Small intestine (tissue), 7 donors: ENCODE measurements around the gene RBAK. TPM values are rescaled to one million over a fixed set of nuclear protein-coding genes. Genes with fewer than 3 reads are reported as not detected.
"Not testable (repeated sequence)": the region's sequence is repeated elsewhere in the genome, so short reads cannot be mapped to it uniquely, and the experiment has no call there.

Experiments used
- DNase-seq, 2 donors: peaks; one replicate each; pipeline versions ENCODE4 v3.0.0 to v3.0.0-alpha.2; 2013
- FAIRE-seq: peaks from 2 replicates; lab custom pipeline; 2012; peaks lifted over from hg19 to GRCh38; lab: Jason Lieb, UNC
- H3K27ac ChIP-seq, 3 donors: one replicate each; pipeline ENCODE4 v1.5.1; 2013; ENCODE audit warnings: low read length in 2 of 3, mild to moderate bottlenecking in 2 of 3, control low read depth in 1 of 3, inconsistent platforms in 1 of 3, low read depth in 1 of 3, moderate library complexity in 1 of 3
- H3K27me3 ChIP-seq, 3 donors: one replicate each; pipeline ENCODE4 v1.6.1; 2013; ENCODE audit warnings: low read length in 3 of 3, inconsistent platforms in 1 of 3; ENCODE audit not compliant: control insufficient read depth in 3 of 3, insufficient read depth in 3 of 3
- H3K36me3 ChIP-seq, 3 donors: one replicate each; pipeline ENCODE4 v1.6.1; 2013; ENCODE audit warnings: low read length in 3 of 3, inconsistent platforms in 1 of 3, low read depth in 1 of 3, mild to moderate bottlenecking in 1 of 3, moderate library complexity in 1 of 3; ENCODE audit not compliant: control insufficient read depth in 3 of 3, insufficient read depth in 2 of 3
- H3K4me1 ChIP-seq, 3 donors: one replicate each; pipeline ENCODE4 v1.6.1; 2013; ENCODE audit warnings: low read length in 2 of 3, inconsistent platforms in 1 of 3, low read depth in 1 of 3, mild to moderate bottlenecking in 1 of 3, moderate library complexity in 1 of 3; ENCODE audit not compliant: control insufficient read depth in 3 of 3, insufficient read depth in 2 of 3
- H3K4me3 ChIP-seq, 3 donors: one replicate each; pipeline ENCODE4 v1.5.1; 2013; ENCODE audit warnings: low read length in 3 of 3, control low read depth in 1 of 3, inconsistent platforms in 1 of 3, low read depth in 1 of 3, mild to moderate bottlenecking in 1 of 3, moderate library complexity in 1 of 3
- H3K9me3 ChIP-seq, 2 donors: one replicate each; pipeline ENCODE4 v1.6.1; 2013; ENCODE audit warnings: low read depth in 1 of 2, low read length in 1 of 2; ENCODE audit not compliant: control insufficient read depth in 2 of 2, insufficient read depth in 1 of 2
- WGBS, 3 donors: extraction: QIAGEN DNeasy Blood & Tissue Kit; methylation state at CpG; one replicate each; pipeline ENCODE4 v1.1.7; 2013; 5-methylcytosine and 5-hydroxymethylcytosine counted together
- polyA plus RNA-seq, 4 donors: library from polyadenylated mRNA; stranded (reverse) in 3 of 4; unstranded in 1 of 4; fragments of 200-250 nt in 3 of 4; fragments of 120-200 nt in 1 of 4; gene quantifications; one replicate each; pipeline versions ENCODE4 v1.2.1 to v1.2.3, GENCODE V29; 2013
- donor health status: healthy with polysubstance abuse.
- donor health status: control.
- donor health status: control.
- donor health status: Bipolar disorder and iron deficiency.
- donor health status: healthy.

The RBAK gene
- polyA plus RNA-seq, 4 donors = 2.2 to 14.1 (median 3.5) TPM

DNA sequence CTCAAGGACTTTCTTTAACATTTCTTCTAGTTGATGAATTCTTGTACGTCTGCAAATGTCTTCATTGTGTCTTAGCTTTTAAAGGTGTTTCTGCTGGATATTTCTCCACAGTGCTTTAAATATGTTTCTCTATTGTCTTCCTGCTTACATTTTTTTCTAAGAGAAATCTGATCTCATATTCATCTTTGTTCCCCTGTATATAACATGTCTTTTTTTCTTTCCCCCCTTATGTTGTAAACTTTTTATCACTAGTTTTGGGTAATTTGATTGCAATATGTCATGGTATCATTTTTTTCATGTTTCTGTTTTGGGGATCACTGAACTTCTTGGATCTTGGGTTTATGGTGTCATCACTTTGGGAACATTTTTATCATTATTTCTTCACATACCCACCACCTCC, 7.5 kb downstream of the RBAK start:
- H3K4me1 ChIP-seq = no peaks in the 10 kb centered on the region
- no peak overlapping the region for H3K27ac ChIP-seq
- H3K36me3 ChIP-seq = peaks cover 10 to 40% (median 32%) of the 10 kb centered on the region in 3 donors
- no peaks in the 10 kb centered on the region for H3K27me3 ChIP-seq
- H3K4me3 ChIP-seq = no peak overlapping the region
- H3K9me3 ChIP-seq = peaks cover 0 to 37% of the 10 kb centered on the region in 2 donors
- 93 to 100% (median 96%) methylated on average over 1 of the region's 1 CpG for WGBS, 3 donors
- DNase-seq (no peak), FAIRE-seq (no peak)

DNA sequence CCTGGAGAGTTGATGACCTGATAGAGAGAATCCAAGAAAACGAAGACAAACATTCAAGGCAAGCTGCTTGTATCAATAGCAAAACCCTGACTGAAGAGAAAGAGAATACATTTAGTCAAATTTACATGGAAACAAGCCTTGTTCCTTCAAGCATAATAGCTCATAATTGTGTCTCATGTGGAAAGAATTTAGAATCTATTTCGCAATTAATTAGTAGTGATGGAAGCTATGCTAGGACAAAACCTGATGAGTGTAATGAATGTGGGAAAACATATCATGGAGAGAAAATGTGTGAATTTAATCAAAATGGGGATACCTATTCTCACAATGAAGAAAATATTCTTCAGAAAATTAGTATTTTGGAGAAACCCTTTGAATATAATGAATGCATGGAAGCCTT, 18.0 kb downstream of the RBAK start:
- Histone ChIP-seq H3K4me3 (no peak overlapping the region), H3K27ac (no peak overlapping the region), H3K27me3 (no peaks in the 10 kb centered on the region), H3K9me3 (peaks cover 2 to 54% of the 10 kb centered on the region in 2 donors), H3K36me3 (peaks cover 18 to 39% (median 29%) of the 10 kb centered on the region in 3 donors), H3K4me1 (no peaks in the 10 kb centered on the region)
- DNase-seq (no peak), FAIRE-seq (no peak)
- 96 to 97% (median 96%) methylated on average over 2 of the region's 2 CpGs for WGBS, 3 donors

DNA sequence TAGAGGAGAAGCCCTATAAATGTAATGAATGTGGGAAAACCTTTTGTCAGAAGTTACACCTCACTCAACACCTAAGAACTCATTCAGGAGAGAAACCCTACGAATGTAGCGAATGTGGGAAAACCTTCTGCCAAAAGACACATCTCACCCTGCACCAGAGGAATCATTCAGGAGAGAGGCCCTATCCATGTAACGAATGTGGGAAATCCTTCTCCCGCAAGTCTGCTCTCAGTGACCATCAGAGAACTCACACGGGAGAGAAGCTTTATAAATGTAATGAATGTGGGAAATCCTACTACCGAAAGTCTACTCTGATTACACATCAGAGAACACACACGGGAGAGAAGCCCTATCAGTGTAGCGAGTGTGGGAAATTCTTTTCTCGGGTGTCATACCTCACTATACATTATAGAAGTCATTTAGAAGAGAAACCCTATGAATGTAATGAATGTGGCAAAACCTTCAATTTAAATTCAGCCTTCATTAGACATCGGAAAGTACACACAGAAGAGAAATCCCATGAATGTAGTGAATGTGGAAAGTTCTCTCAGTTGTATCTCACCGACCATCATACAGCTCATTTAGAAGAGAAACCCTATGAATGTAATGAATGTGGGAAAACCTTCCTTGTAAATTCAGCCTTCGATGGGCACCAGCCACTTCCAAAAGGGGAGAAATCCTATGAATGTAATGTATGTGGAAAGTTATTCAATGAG, 18.9 kb downstream of the RBAK start:
- FAIRE-seq (no peak), DNase-seq (peak in 1 of 2 donors; percentile 31)
- Histone ChIP-seq H3K4me1 (no peaks in the 10 kb centered on the region), H3K4me3 (no peak overlapping the region), H3K36me3 (peaks cover 15 to 34% (median 24%) of the 10 kb centered on the region in 3 donors), H3K27ac (no peak overlapping the region), H3K9me3 (peaks cover 2 to 51% of the 10 kb centered on the region in 2 donors), H3K27me3 (no peaks in the 10 kb centered on the region)
- 98 to 99% (median 98%) methylated on average over 12 of the region's 12 CpGs for WGBS, 3 donors

DNA sequence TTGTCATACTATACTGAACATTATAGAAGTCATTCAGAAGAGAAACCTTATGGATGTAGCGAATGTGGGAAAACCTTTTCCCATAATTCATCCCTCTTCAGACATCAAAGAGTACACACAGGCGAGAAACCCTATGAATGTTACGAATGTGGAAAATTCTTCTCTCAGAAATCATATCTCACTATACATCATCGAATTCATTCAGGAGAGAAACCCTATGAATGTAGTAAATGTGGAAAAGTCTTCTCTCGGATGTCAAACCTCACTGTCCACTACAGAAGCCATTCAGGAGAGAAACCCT, 19.4 kb downstream of the RBAK start:
- H3K4me3 ChIP-seq = no peak overlapping the region
- peaks cover 3 to 56% of the 10 kb centered on the region in 2 donors for H3K9me3 ChIP-seq
- H3K36me3 ChIP-seq = peaks cover 15 to 34% (median 24%) of the 10 kb centered on the region in 3 donors
- 97 to 99% (median 99%) methylated on average over 5 of the region's 5 CpGs for WGBS, 3 donors
- DNase-seq (no peak), FAIRE-seq (no peak)
- no peak overlapping the region for H3K27ac ChIP-seq
- H3K27me3 ChIP-seq = no peaks in the 10 kb centered on the region
- H3K4me1 ChIP-seq = no peaks in the 10 kb centered on the region

DNA sequence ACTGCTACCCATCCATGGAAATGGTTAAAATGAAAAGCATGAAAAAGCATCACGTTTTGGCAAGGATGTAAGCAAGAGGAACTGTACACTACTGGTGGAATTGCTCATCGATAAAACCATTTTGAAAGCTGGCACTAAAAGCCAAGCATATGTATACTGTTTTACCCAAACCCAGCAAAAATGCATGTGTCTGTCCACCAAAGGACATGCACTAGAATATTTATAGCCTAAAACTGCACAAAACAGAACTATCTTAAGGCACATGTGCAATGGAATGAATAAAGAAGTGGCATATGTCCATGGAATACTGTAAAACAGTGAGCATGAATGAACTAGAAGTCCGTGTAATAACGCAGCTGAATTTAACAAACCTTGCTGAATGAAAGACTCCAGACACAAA, 22.9 kb downstream of the RBAK start:
- peaks cover 0 to 19% (median 8%) of the 10 kb centered on the region in 3 donors for H3K27me3 ChIP-seq
- WGBS, 3 donors = 80 to 90% (median 89%) methylated on average over 4 of the region's 4 CpGs
- no peak overlapping the region for H3K4me3 ChIP-seq
- H3K9me3 ChIP-seq = peaks cover 4 to 52% of the 10 kb centered on the region in 2 donors
- DNase-seq (no peak), FAIRE-seq (no peak)
- no peak overlapping the region for H3K27ac ChIP-seq
- H3K4me1 ChIP-seq = peaks cover 0 to 2% (median 0%) of the 10 kb centered on the region in 3 donors
- H3K36me3 ChIP-seq = peaks cover 0 to 17% (median 11%) of the 10 kb centered on the region in 3 donors

DNA sequence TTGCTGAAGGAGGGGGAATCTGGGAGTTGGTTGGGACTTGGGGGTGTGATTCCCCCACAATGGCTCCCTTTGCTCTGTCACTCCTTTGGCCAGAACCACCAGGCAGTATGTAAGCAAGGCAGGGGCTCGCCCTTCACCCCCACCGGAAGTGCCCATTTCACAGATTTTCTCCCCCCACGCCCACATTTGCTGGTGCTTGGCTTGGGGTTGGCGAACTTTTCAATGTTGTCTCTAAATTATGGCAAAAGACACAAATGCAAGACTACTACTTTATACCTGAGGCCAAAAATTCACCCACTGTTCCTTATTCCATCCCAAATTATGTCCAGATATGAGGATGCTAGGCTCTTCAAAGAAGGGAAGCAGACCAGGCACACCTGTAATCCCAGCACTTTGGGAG, 24.5 kb downstream of the RBAK start:
- 96 to 100% (median 98%) methylated on average over 4 of the region's 4 CpGs for WGBS, 3 donors
- peaks cover 0 to 2% (median 0%) of the 10 kb centered on the region in 3 donors for H3K4me1 ChIP-seq

DNA sequence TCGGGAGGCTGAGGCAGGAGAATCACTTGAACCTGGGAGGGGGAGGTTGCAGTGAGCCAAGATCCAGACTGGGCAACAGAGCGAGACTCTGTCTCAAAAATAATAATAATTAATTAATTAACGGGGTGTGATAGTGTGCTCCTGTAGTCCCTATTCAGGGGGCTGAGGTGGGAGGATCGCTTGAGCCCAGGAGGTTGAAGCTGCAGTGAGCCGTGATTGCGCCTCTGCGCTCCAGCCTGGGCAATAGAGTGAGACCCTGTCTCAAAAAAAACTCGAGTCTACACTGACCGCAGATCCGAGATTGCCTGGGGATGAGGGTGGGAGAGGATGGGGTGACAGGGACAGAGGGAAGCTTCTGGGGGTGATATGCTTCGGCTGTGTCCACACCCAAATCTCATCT, 29.5 kb downstream of the RBAK start:
- not testable (repeated sequence) for H3K4me1 ChIP-seq, FAIRE-seq, H3K36me3 ChIP-seq, H3K27ac ChIP-seq, H3K4me3 ChIP-seq, DNase-seq
- WGBS, 3 donors = 83 to 88% (median 87%) methylated on average over 11 of the region's 11 CpGs
- Histone ChIP-seq H3K9me3 (peaks cover 0 to 19% of the 10 kb centered on the region in 2 donors), H3K27me3 (peaks cover 0 to 22% (median 13%) of the 10 kb centered on the region in 3 donors)

More for the DNA sequence above, 24.5 kb downstream of the RBAK start:
- H3K36me3 ChIP-seq = peaks cover 0 to 3% (median 2%) of the 10 kb centered on the region in 3 donors
- no peak overlapping the region for H3K4me3 ChIP-seq
- no peak for DNase-seq
- no peak overlapping the region for H3K27ac ChIP-seq
- FAIRE-seq = no peak
- peaks cover 0 to 22% (median 13%) of the 10 kb centered on the region in 3 donors for H3K27me3 ChIP-seq
- peaks cover 3 to 38% of the 10 kb centered on the region in 2 donors for H3K9me3 ChIP-seq

DNA sequence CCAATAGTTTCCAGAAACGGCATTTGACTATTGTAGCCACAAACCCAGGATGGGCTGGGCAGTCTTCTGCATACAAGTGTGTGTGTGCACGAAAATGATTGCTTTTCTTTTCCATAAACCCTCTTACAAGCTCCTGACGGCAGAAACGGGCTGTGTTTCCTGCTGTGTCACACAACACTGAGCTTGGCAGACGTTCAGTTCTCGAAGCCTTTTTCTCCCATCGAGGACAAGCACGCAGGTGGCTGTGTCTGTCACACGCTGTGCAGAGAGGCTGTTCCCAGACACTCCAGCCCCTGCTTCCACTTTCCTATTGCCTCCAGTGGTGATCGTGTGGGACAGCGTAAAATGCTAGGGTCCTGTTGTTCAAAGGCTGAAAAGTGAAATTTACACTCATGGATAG, 32.1 kb downstream of the RBAK start:
- no peak for FAIRE-seq
- peaks cover 0 to 2% of the 10 kb centered on the region in 2 donors for H3K9me3 ChIP-seq
- DNase-seq = no peak
- WGBS, 3 donors = 45 to 64% (median 50%) methylated on average over 11 of the region's 11 CpGs
- no peaks in the 10 kb centered on the region for H3K4me1 ChIP-seq
- H3K27ac ChIP-seq = no peak overlapping the region
- H3K36me3 ChIP-seq = no peaks in the 10 kb centered on the region
- peaks cover 0 to 9% (median 7%) of the 10 kb centered on the region in 3 donors for H3K27me3 ChIP-seq
- H3K4me3 ChIP-seq = no peak overlapping the region
